Stimulated activated CD4-positive, alpha-beta T cell treated with anti-CD3 and anti-CD28 coated beads, Interleukin-12 subunit alpha, Interleukin-12 subunit beta, amount 100 ng/mL, for 24 hours (primary cell): Measurements from ENCODE around the gene CAMTA1.

Experiments
- DNase-seq, 2 experiments: peaks; one replicate each; pipeline ENCODE4 v3.0.0-alpha.2; 2020; ENCODE audit warnings: low read depth in 2 of 2

The CAMTA1 gene

GRCh38 chr1:7450838-7451237 lies 665.6 kb downstream of the CAMTA1 start:
- no peak for DNase-seq

GRCh38 chr1:7453038-7453437 lies 667.8 kb downstream of the CAMTA1 start:
- DNase-seq = no peak

DNA sequence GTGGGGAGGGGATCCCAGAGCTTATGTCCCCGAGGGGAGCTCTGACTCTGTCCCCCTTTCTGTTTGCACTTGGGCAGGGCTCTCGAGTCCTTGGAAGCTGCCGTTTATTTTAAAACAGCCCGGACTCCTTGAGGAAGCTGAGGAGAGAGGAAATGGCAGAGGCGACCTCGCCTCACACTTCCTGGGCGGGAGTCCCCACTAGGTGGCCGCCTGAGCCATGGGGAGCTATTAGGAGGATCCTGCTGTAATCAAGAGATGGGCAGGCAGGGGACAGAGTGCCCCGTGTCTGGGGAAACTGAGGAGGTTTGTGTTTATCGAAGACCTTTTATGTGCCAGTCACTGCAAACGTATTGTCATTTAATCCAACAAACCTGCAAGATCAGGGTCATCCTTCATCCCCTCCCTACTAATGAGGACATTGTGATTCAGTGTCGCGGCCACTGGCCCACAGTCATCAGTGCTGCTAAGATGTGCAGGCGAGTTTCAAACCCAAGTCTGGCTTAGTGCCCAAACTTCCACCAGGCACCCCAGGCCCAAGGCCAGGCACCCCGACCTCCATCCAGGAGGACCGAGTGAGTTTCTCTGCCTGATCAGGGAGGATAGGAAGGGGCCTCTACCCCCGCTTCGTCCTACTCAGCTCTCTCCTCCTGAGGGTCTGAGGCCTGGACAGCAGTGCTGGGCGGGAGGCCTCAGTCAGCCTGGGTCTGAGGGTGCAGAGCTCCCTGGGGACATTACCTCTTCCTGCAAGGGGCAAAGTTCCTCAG lies 669.0 kb downstream of the CAMTA1 start:
- no peak for DNase-seq

DNA sequence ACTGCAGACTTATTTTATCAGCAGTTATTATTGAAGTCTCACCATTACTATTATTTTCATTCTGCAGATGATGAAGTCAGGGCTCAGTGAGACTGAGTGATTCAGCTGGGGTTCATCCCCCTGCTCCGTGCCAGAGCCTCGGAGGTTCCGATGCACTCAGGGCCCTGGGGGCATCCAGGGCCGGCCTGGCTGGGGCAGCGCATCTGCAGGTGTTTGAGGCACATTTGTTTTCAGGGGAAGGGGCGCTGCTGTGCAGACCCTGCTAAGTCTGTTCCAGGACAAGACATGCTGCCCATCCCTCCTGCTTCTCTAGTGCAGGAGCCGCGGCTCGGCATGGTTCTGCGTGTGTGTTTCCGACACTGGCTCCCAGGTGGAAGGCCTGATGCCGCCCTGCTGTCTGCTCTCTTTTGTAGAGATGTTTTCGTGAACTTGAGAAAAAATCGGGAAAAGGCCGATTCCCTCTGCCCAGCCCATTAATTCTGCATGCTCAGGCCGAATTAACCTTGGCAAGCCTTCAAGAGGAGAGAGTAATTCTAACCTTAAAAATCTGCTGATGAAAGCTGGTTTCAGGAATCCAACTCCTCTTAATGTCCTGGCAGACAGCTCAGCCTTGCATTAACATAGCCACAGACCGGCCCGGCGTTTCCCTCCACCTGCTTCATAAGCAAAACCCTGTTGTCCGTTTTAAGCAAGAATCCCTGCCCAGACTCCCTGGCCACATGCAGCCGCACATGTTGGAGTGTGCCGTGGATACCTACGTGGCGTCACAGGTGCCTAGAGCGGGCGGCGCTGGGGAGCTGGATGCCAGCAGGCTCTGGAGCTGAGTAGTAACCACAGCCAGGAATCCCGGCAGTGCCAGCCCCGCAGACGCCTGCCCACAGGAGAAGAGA lies 669.9 kb downstream of the CAMTA1 start:
- DNase-seq = no peak

DNA sequence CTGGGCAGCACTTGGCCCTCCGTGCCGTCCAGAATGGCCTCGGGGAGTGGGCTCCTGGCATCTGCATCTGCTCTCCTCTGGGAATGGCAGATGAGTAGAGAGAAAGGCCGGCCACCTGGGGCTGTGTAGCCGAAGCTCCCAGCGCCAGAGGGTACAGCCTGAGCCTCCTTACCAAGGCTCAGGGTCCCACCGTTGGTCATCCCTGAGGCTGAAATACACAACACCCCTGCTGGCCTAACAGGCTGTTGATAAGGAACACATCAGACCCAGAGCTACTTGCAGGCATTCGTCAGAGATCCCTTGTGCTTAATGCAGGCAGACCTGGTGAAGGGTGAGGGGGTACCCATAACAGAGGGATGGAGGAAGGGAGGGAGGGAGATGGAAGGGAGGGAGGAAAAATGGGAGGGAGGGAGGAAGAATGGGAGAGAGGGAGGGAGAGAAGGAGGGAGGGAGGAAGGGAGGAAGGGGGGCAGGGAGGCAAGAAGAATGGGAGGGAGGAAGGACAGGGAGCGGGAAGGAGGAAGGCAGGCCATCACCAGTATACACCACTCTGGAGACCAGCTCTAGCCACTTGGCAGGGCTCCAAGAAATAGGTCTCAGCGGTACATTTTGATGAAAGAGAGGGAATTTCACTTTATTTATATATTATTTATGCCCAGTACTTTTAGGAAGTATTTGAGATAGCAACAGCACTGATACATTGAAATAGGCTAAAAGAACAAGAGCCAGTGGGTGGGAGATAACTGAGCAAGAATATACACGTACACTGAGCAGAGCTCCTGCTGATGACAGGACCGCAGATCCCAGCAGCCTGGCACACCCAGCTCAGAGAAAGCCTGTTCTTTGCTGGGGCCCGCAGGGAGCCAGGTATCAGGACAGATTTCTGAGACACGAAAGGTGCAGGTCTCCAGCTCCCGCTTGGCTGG lies 670.8 kb downstream of the CAMTA1 start:
- no peak for DNase-seq

DNA sequence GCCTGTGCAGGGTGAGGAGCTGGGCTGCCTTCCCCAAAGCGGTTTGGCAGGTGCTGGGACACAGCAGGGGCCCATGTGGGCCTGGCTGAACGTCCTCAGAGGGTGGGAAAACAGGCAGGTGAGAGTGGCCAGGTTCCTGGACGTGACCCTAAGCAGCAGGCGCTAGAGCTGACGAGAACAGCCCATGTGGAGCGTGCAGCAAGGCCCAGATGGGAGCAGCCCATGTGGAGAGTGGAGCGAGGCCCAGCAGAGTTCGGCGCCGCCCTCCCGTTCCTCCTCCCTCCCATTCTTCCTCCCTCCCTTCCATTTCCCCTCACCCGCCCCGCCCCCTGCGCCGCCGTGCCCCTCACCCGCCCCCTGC lies 671.4 kb downstream of the CAMTA1 start:
- no peak for DNase-seq

DNA sequence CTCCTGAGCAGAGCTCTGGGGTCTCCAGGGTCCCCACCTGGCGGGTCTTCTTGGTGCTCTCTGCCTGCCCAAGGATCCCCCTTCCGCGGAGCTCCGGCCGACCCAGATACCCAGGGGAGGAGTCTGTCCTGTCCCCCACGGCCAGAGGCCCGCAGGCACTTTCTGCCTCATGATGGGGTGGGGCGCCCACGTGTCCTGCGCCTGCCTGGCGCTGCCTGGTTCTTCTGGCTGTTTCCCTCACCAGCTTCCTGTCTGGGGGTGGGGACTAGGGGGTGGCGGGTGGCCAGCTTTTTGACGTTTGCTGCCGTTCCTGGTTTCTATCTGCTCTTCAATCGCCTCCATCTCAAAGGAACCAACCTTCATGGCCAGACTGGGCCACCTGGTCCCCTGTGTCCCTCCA lies 672.6 kb downstream of the CAMTA1 start:
- no peak for DNase-seq

DNA sequence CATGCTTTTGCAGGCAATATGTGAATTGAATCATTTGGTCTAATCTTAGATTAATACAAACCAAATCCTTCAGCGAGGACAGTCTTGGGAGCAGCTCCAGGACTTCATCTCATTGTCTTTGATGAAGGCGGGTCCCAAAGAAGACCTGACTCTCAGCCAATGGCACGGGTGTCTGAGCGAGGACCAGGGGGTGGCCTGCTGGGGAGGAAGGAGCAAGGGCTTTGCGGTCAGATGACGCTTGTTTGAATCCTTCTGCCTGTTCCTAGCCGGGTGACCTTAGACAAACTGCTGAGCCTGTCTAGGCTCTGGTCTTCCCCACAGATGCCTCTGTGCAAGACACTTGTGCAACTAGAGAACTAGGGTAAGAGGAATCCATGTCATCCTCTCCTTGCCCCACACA lies 673.7 kb downstream of the CAMTA1 start:
- no peak for DNase-seq

- no peak for DNase-seq
Observed at GRCh38 chr1:7459914-7460313, 674.7 kb downstream of the CAMTA1 start.

DNA sequence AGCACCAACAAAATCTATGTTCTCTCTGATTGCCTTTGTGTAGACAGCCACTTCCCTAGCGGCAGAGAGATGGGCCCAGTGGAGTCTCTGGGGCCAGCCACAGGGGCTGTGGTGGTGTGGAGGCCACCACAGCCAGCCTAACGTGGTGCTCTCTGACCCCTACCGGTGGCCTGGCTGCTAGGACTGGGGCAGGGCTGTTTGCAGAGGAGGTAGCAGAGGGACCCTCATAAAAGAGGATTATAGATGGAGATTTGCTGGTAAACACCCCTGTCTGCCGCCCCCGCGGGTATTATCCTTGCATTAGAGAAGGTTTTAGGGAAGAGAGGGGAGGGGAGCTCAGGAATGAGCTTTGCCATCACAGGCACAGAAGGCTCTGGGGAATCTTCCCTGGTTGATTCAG lies 675.6 kb downstream of the CAMTA1 start:
- DNase-seq = no peak

- DNase-seq = no peak
Observed at GRCh38 chr1:7462617-7463016, 677.4 kb downstream of the CAMTA1 start.

GRCh38 chr1:7463526-7463925 lies 678.3 kb downstream of the CAMTA1 start:
- DNase-seq = no peak

DNA sequence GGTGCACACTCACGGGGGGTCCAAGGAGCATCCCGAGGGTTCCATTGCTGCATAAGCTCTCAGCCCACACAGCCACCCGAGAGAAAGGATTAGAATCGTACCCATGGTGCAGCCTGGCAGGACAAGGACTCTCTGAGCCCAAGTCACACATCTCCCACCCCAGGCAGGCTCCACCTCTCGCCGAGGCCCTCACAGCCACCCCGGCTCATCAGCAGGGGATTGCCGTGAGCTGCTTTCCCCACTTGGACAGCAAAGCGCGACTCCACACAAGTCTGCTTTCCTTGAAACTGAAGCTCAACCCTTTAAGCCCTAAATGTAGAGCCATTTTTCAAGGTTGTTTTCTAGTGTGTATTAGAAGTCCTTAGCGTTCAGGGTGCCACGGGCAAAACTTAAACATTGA lies 679.5 kb downstream of the CAMTA1 start:
- no peak for DNase-seq

DNA sequence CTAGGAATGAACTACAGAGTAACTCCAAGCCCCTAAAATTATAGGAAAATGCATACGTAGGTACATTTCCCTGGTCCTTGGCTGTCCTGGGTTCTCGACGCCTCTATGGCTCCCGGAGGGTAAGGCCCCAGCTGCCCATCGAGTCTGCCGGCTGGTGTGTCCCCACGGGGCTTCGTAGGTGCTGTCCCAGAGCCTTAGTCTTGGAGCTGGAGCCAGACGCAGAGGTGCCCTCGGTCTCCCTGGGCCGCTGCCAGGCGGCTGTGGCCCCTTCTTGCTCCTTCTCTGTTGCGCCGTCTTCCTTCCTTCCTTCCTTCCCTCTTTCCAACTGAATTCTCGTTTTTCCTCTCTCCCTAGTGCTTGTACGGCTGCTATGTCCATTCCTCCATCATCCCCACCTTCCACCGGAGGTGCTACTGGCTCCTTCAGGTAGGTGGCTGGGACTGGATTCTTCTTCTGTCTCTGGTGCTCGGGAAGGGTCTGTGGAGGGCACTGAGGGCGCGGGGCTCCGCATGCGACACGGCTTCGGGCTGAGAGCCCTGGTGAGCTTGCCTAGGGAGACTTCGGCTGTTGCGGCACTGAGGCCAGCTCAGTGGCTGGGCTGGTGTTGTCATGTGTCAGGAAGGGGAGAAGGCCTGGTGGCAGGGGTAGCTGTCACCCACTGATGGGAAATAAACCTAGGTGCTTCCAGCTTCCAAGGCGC lies 682.4 kb downstream of the CAMTA1 start:
- DNase-seq = no peak

DNA sequence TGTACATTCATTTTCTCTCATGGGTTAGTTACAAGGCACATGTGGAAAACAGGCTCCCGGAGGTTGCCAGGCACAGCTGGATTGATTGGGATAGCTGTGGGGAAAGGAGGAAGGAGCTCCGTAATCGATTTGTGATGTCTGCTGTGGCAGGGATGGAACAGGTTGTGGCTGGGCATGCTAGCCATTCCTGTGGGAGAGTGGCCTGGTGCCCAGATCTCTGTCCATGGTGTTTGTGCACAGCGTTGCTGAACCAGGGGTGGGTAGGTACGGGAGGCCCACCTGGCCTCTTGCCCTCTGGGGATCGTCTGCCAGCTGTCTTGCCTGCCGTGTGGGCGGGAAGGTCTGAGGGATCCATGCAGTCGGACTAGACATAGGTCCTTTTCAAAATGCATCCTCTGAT lies 683.0 kb downstream of the CAMTA1 start:
- no peak for DNase-seq

- DNase-seq = no peak
Observed at GRCh38 chr1:7469255-7469938, 684.1 kb downstream of the CAMTA1 start.

GRCh38 chr1:7470904-7471638 lies 685.8 kb downstream of the CAMTA1 start:
- no peak for DNase-seq

DNA sequence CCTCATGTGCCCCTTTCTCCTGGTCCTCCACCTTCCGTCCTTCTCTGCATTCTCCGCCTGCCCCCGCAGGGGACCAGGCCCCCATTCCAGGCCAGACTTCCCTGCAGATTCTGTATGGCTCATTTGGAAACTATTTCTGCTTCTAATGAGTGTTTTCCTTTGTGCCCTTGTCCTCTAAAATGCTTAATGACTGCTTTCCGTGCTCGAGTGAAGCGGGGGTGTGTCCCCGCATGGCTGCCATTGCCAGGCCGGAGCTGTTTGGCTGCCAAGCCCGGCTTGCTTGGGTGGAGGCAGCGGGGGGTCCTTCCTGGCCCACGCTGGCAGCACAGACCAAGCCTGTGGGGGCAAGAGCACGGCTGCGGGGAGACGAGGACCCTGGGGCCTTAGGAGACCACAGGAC lies 686.6 kb downstream of the CAMTA1 start:
- DNase-seq = no peak

- DNase-seq = no peak
Observed at GRCh38 chr1:7473223-7474142, 688.2 kb downstream of the CAMTA1 start.
